ENCODE measurements around the gene SIRT3.

SIRT3 gene

DNA sequence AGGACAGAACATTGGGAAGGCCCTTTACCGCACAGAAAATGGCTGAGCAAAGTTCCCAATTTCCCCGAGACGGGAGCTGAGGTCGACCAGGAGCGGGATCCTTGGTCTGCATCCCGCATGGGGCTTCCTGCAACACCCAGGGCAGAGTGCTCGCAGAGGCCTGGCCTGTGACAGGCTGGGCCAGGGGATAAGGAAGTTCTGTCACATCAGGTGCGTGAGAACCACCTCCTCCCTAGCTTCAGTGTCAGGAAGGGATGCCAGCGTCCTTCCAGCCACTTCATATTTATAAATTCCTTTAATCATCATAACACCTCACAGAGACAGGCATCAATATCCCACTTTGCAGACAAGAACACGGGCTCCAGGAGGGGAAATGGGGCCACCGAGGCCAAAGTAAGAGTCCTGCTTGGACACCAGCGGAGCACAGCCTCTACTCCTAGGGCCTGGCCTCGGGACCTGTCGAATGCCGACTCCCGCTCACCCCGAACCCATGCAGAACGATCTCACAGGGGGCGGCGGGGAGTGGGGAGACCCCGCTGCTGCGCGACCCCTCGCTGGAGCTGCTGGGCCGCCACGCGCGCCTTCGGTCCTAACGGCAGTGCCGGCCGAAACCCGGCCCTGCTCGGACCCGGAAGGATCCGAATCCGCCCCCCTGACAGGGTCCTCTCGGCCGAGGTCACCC is 29.5 kb downstream of the SIRT3 start:
- H2BK5ac ChIP-seq (ENCODE audit: low read length): no peak overlapping the region
- peak overlapping the region; percentile 88 for H3K18ac ChIP-seq (ENCODE audit: low read length)
- no peak overlapping the region for H4K8ac ChIP-seq (ENCODE audit: low read depth, low read length)
- peaks cover 15 to 18% of the 10 kb centered on the region in 2 donors for H3K4me1 ChIP-seq (ENCODE audit: control insufficient read depth in 2 of 2, insufficient read depth in 1 of 2, low read depth in 1 of 2, low read length in 2 of 2)
- H3K4me3 ChIP-seq (ENCODE audit: low read length in 2 of 2): peak overlapping the region; percentile 91 to 97
- DNase-seq (ENCODE audit: low spot score): peak; percentile 12
- no peak overlapping the region for H2BK12ac ChIP-seq (ENCODE audit: low read length)
- peaks cover 31% of the 10 kb centered on the region for H3K79me1 ChIP-seq (ENCODE audit: low read depth, low read length)
- H3K23ac ChIP-seq (ENCODE audit: low read depth, low read length, poor library complexity): peak overlapping the region; percentile 97
- peak overlapping the region; percentile 85 for H2AFZ ChIP-seq (ENCODE audit: low read length)
- no peak overlapping the region for H2BK120ac ChIP-seq (ENCODE audit: low read depth, low read length)
- no peaks in the 10 kb centered on the region for H3K9me3 ChIP-seq (replicated peaks in 1 of 2; ENCODE audit: control insufficient read depth in 2 of 2, insufficient read depth in 1 of 2, low read depth in 1 of 2, low read length in 2 of 2)
- peak overlapping the region; percentile 95 for H3K9ac ChIP-seq (ENCODE audit: low read depth, low read length, poor library complexity)
- peak overlapping the region; percentile 73 for H2AK5ac ChIP-seq (ENCODE audit: low read depth, low read length)
- no peak overlapping the region for H3K4ac ChIP-seq (ENCODE audit: low read length)
- H3K27ac ChIP-seq (replicated peaks; ENCODE audit: low read length): no peak overlapping the region
- H3K14ac ChIP-seq (ENCODE audit: low read length): peak overlapping the region; percentile 59
- H2BK15ac ChIP-seq (ENCODE audit: low read length): no peak overlapping the region
- peak overlapping the region; percentile 91 for H3K4me2 ChIP-seq (ENCODE audit: insufficient read depth, low read length, poor library complexity, severe bottlenecking)
- H3K27me3 ChIP-seq (ENCODE audit: control insufficient read depth in 3 of 3, insufficient read depth in 3 of 3, low read depth in 1 of 3, low read length in 3 of 3): no peaks in the 10 kb centered on the region
- peaks cover 43 to 52% of the 10 kb centered on the region in 2 donors for H3K36me3 ChIP-seq (replicated peaks in 1 of 2; ENCODE audit: control insufficient read depth in 2 of 2, insufficient read depth in 2 of 2, low read length in 2 of 2)
- no peak overlapping the region for H4K91ac ChIP-seq (ENCODE audit: low read depth, low read length, poor library complexity)
- no CpG with 5 or more reads among the region's 39 CpGs for WGBS, 2 donors (ENCODE audit: extremely low coverage in 2 of 2, insufficient read length in 2 of 2, insufficient replicate concordance in 1 of 2)

DNA sequence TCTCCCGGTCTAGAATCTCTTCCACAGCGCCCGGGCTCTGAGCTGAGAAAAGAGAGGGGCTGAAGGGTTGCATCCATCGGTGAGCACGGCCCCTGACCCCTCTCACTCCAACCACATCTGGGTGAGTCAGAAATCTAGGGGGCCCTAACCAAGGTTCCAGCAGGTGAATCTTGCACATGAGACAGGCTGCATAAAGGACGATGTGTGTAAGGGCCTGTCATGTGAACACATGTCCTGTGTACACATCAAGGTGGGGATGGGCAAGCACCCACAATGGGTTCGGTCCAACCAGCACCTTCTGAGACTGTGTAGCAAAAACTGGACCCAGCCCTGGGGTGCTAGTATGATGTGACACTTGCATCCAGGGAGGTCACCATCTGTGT is 30.1 kb downstream of the SIRT3 start:
- Histone ChIP-seq H2BK12ac (ENCODE audit: low read length) (no peak overlapping the region), H3K4ac (ENCODE audit: low read length) (no peak overlapping the region), H3K9me3 (replicated peaks in 1 of 2; ENCODE audit: control insufficient read depth in 2 of 2, insufficient read depth in 1 of 2, low read depth in 1 of 2, low read length in 2 of 2) (no peaks in the 10 kb centered on the region), H4K8ac (ENCODE audit: low read depth, low read length) (no peak overlapping the region), H2AFZ (ENCODE audit: low read length) (no peak overlapping the region), H3K4me3 (ENCODE audit: low read length in 2 of 2) (peak overlapping the region in 1 of 2 donors; percentile 91), H3K27me3 (ENCODE audit: control insufficient read depth in 3 of 3, insufficient read depth in 3 of 3, low read depth in 1 of 3, low read length in 3 of 3) (no peaks in the 10 kb centered on the region), H3K36me3 (replicated peaks in 1 of 2; ENCODE audit: control insufficient read depth in 2 of 2, insufficient read depth in 2 of 2, low read length in 2 of 2) (peaks cover 37 to 51% of the 10 kb centered on the region in 2 donors), H2AK5ac (ENCODE audit: low read depth, low read length) (no peak overlapping the region), H3K4me1 (ENCODE audit: control insufficient read depth in 2 of 2, insufficient read depth in 1 of 2, low read depth in 1 of 2, low read length in 2 of 2) (peaks cover 15 to 18% of the 10 kb centered on the region in 2 donors), H3K4me2 (ENCODE audit: insufficient read depth, low read length, poor library complexity, severe bottlenecking) (no peak overlapping the region), H3K9ac (ENCODE audit: low read depth, low read length, poor library complexity) (no peak overlapping the region), H2BK120ac (ENCODE audit: low read depth, low read length) (no peak overlapping the region), H2BK15ac (ENCODE audit: low read length) (no peak overlapping the region), H2BK5ac (ENCODE audit: low read length) (no peak overlapping the region), H3K18ac (ENCODE audit: low read length) (no peak overlapping the region), H3K27ac (replicated peaks; ENCODE audit: low read length) (no peak overlapping the region), H3K79me1 (ENCODE audit: low read depth, low read length) (peaks cover 30% of the 10 kb centered on the region), H3K23ac (ENCODE audit: low read depth, low read length, poor library complexity) (no peak overlapping the region), H3K14ac (ENCODE audit: low read length) (no peak overlapping the region), H4K91ac (ENCODE audit: low read depth, low read length, poor library complexity) (no peak overlapping the region)
- WGBS, 2 donors (ENCODE audit: extremely low coverage in 2 of 2, insufficient read length in 2 of 2, insufficient replicate concordance in 1 of 2): no CpG with 5 or more reads among the region's 7 CpGs
- DNase-seq (ENCODE audit: low spot score): no peak

DNA sequence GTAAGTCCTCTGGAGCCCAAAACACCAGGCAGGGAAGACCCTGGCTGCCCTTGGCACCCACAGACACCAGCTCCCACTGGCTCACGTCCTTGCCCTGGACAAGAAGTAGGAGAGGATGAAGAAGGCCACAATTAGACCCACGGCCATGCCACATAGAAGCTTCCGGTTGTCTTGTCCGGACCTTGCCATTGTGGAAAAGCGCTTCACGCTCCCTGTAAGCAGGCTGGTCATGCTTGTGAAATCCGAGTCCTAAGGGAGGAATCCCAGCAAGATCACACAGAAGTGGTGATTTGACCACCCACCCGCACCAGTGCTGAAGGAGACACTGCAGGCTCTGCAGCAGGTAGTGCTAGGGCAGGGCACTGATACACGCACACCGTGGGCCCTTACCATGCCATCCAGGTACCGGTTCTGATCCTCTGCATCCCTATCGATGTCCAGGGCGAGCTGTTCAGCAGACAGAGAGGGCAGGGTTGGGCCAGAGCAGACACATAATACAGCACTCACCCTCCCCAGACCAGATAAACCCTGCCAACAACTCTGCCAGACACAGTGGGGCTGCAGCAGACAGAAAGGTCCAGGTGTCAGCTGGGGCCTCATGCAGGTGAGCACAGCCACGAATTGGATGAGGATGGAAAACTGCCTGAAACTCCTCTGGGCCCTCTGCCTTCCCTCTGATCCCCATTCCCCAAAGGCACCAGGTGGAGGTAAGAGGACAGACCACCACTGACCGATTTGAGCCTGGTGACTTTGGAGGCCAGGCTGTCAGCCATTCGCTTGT is 30.7 kb downstream of the SIRT3 start:
- H3K14ac ChIP-seq (ENCODE audit: low read length): no peak overlapping the region
- no peak overlapping the region for H3K4ac ChIP-seq (ENCODE audit: low read length)
- peaks cover 15 to 18% of the 10 kb centered on the region in 2 donors for H3K4me1 ChIP-seq (ENCODE audit: control insufficient read depth in 2 of 2, insufficient read depth in 1 of 2, low read depth in 1 of 2, low read length in 2 of 2)
- H3K18ac ChIP-seq (ENCODE audit: low read length): no peak overlapping the region
- no peak overlapping the region for H3K27ac ChIP-seq (replicated peaks; ENCODE audit: low read length)
- H3K27me3 ChIP-seq (ENCODE audit: control insufficient read depth in 3 of 3, insufficient read depth in 3 of 3, low read depth in 1 of 3, low read length in 3 of 3): no peaks in the 10 kb centered on the region
- peak overlapping the region; percentile 5 to 91 for H3K4me3 ChIP-seq (ENCODE audit: low read length in 2 of 2)
- DNase-seq (ENCODE audit: low spot score): no peak
- no peak overlapping the region for H4K91ac ChIP-seq (ENCODE audit: low read depth, low read length, poor library complexity)
- H2AFZ ChIP-seq (ENCODE audit: low read length): no peak overlapping the region
- H4K8ac ChIP-seq (ENCODE audit: low read depth, low read length): no peak overlapping the region
- peak overlapping the region; percentile 35 for H3K23ac ChIP-seq (ENCODE audit: low read depth, low read length, poor library complexity)
- no peak overlapping the region for H2BK120ac ChIP-seq (ENCODE audit: low read depth, low read length)
- peaks cover 36 to 50% of the 10 kb centered on the region in 2 donors for H3K36me3 ChIP-seq (replicated peaks in 1 of 2; ENCODE audit: control insufficient read depth in 2 of 2, insufficient read depth in 2 of 2, low read length in 2 of 2)
- no peak overlapping the region for H2BK5ac ChIP-seq (ENCODE audit: low read length)
- WGBS, 2 donors (ENCODE audit: extremely low coverage in 2 of 2, insufficient read length in 2 of 2, insufficient replicate concordance in 1 of 2): no CpG with 5 or more reads among the region's 16 CpGs
- no peak overlapping the region for H2BK15ac ChIP-seq (ENCODE audit: low read length)
- H3K79me1 ChIP-seq (ENCODE audit: low read depth, low read length): peaks cover 26% of the 10 kb centered on the region
- H2BK12ac ChIP-seq (ENCODE audit: low read length): no peak overlapping the region
- no peak overlapping the region for H2AK5ac ChIP-seq (ENCODE audit: low read depth, low read length)
- H3K9me3 ChIP-seq (replicated peaks in 1 of 2; ENCODE audit: control insufficient read depth in 2 of 2, insufficient read depth in 1 of 2, low read depth in 1 of 2, low read length in 2 of 2): no peaks in the 10 kb centered on the region
- H3K4me2 ChIP-seq (ENCODE audit: insufficient read depth, low read length, poor library complexity, severe bottlenecking): no peak overlapping the region
- H3K9ac ChIP-seq (ENCODE audit: low read depth, low read length, poor library complexity): peak overlapping the region; percentile 26

DNA sequence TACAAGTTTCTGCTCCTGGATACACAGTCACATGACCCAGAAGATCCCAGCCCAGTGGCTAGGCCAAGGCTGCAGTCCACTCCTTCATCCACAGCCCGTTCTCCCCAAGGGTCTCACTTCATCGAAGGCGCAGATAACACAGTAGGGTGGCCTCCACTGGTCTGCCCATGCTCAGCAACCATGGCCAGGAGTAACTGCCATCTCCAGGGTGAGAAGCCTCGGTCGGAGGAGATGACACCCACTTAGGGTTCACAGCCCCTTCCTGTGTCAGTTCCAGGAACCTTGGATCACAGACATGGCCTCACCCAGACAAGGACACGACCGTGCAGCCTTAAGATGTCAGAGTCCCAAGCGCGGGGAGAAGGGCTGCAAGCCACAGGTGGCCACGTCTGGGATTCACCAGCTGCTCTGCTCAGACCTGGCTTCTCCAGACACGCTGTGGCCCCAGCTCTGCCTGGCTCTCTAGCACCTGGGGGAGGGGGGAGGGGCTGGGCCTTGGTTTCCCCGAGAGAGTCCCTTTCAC is 31.5 kb downstream of the SIRT3 start:
- H3K14ac ChIP-seq (ENCODE audit: low read length): no peak overlapping the region
- H3K18ac ChIP-seq (ENCODE audit: low read length): no peak overlapping the region
- no CpG with 5 or more reads among the region's 12 CpGs for WGBS, 2 donors (ENCODE audit: extremely low coverage in 2 of 2, insufficient read length in 2 of 2, insufficient replicate concordance in 1 of 2)
- no peak overlapping the region for H2BK120ac ChIP-seq (ENCODE audit: low read depth, low read length)
- peaks cover 12 to 14% of the 10 kb centered on the region in 2 donors for H3K4me1 ChIP-seq (ENCODE audit: control insufficient read depth in 2 of 2, insufficient read depth in 1 of 2, low read depth in 1 of 2, low read length in 2 of 2)
- H3K4me3 ChIP-seq (ENCODE audit: low read length in 2 of 2): peak overlapping the region in 1 of 2 donors; percentile 29
- H2BK5ac ChIP-seq (ENCODE audit: low read length): no peak overlapping the region
- H3K27me3 ChIP-seq (ENCODE audit: control insufficient read depth in 3 of 3, insufficient read depth in 3 of 3, low read depth in 1 of 3, low read length in 3 of 3): no peaks in the 10 kb centered on the region
- DNase-seq (ENCODE audit: low spot score): no peak
- no peak overlapping the region for H3K4me2 ChIP-seq (ENCODE audit: insufficient read depth, low read length, poor library complexity, severe bottlenecking)
- no peak overlapping the region for H2BK12ac ChIP-seq (ENCODE audit: low read length)
- no peak overlapping the region for H3K27ac ChIP-seq (replicated peaks; ENCODE audit: low read length)
- H4K91ac ChIP-seq (ENCODE audit: low read depth, low read length, poor library complexity): no peak overlapping the region
- H3K4ac ChIP-seq (ENCODE audit: low read length): no peak overlapping the region
- H2AFZ ChIP-seq (ENCODE audit: low read length): no peak overlapping the region
- no peak overlapping the region for H2BK15ac ChIP-seq (ENCODE audit: low read length)
- no peaks in the 10 kb centered on the region for H3K9me3 ChIP-seq (replicated peaks in 1 of 2; ENCODE audit: control insufficient read depth in 2 of 2, insufficient read depth in 1 of 2, low read depth in 1 of 2, low read length in 2 of 2)
- H3K23ac ChIP-seq (ENCODE audit: low read depth, low read length, poor library complexity): no peak overlapping the region
- H3K79me1 ChIP-seq (ENCODE audit: low read depth, low read length): peaks cover 21% of the 10 kb centered on the region
- no peak overlapping the region for H2AK5ac ChIP-seq (ENCODE audit: low read depth, low read length)
- peak overlapping the region; percentile 34 for H3K9ac ChIP-seq (ENCODE audit: low read depth, low read length, poor library complexity)
- no peak overlapping the region for H4K8ac ChIP-seq (ENCODE audit: low read depth, low read length)
- peaks cover 28 to 42% of the 10 kb centered on the region in 2 donors for H3K36me3 ChIP-seq (replicated peaks in 1 of 2; ENCODE audit: control insufficient read depth in 2 of 2, insufficient read depth in 2 of 2, low read length in 2 of 2)
